Breast epithelium (tissue), 3 donors: Measurements from ENCODE around the gene GOLGA6L2.

Experiments used
- POLR2A ChIP-seq: fragments of 450-650 bp; IDR thresholded peaks from one replicate; pipeline ENCODE4 v1.6.1; 2016; ENCODE audit warnings: antibody characterized with exemption, mild to moderate bottlenecking, moderate library complexity
- TF ChIP-seq, protein P1 (sequence below), 3 donors: fragments of 450-650 bp; IDR thresholded peaks; one replicate each; pipeline ENCODE4 v1.5.1; 2016 to 2017; ENCODE audit warnings: antibody characterized with exemption in 3 of 3, mild to moderate bottlenecking in 3 of 3, moderate library complexity in 3 of 3

DNA sequence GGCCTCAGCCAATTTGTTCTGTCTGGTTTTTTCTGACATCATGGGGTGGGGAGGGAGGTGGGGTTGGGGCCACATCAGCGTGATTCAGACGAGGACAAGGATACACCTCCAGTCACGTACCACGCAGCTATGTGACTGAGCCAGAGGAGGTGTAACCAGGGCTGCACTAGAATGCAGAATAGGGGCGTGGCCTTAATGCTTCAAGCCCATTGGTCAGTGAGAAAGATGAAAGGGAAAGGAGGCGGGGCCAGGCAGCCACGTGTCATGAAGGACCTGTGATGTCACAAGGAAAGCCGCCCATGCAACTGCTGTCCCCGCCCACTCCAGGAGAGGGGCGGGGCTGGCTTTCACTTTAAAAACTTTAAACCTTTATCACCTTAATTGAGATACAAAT lies at the start of gene GOLGA6L2:
- TF ChIP-seq, protein P1, sequence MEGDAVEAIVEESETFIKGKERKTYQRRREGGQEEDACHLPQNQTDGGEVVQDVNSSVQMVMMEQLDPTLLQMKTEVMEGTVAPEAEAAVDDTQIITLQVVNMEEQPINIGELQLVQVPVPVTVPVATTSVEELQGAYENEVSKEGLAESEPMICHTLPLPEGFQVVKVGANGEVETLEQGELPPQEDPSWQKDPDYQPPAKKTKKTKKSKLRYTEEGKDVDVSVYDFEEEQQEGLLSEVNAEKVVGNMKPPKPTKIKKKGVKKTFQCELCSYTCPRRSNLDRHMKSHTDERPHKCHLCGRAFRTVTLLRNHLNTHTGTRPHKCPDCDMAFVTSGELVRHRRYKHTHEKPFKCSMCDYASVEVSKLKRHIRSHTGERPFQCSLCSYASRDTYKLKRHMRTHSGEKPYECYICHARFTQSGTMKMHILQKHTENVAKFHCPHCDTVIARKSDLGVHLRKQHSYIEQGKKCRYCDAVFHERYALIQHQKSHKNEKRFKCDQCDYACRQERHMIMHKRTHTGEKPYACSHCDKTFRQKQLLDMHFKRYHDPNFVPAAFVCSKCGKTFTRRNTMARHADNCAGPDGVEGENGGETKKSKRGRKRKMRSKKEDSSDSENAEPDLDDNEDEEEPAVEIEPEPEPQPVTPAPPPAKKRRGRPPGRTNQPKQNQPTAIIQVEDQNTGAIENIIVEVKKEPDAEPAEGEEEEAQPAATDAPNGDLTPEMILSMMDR (IDR thresholded peaks at IDR 0.05) = no peak
- no peak for TF ChIP-seq POLR2A
